Measurements from ENCODE around the gene FBXL20.
"Not testable (repeated sequence)": the region's sequence is repeated elsewhere in the genome, so short reads cannot be mapped to it uniquely, and the experiment has no call there.

The FBXL20 gene, protein sequence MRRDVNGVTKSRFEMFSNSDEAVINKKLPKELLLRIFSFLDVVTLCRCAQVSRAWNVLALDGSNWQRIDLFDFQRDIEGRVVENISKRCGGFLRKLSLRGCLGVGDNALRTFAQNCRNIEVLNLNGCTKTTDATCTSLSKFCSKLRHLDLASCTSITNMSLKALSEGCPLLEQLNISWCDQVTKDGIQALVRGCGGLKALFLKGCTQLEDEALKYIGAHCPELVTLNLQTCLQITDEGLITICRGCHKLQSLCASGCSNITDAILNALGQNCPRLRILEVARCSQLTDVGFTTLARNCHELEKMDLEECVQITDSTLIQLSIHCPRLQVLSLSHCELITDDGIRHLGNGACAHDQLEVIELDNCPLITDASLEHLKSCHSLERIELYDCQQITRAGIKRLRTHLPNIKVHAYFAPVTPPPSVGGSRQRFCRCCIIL

DNA sequence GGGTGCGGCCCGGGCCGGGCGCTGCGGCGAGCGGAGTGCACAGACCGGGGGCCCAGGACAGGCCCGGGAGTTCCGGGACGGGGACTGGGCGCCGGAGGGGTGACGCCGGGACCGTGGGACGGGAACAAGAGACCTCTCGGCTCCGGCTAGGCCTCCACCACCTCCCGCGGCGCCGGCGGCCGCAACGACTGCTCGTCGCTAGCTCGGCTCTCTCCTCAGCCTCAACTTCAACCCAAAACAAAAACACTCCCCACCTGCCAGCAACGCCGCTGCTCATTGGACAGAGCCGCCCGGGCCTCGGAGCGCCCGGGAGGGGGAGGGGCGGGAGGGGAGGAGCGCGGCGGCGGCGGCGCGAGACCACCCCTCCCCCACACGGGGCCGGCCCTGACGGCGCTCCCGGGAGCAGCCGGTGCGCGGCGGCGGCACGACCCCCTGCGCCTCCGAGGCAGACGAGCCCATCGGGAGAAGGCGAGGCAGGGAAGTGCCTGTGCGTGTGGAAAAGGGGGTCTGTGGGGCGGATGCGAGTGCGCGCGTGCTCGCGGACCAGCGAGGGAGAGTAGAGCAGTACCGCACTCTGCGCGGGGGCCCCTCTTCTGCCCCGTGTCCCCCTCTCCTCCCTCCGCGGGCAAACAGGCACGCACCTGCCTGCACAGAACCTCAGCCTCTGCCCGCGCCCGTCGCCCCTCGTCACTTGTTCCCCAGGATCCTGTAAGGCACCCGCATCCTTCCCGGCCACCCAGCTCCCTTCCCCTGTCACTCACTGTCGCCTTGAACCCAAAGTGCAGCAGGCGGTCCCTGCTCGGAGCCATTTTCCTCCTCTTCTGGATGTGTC, at the start of gene FBXL20:
FBXL20 (minus strand) TSS at position 215 of the 832 bp plus-strand sequence. CDS start 224 bp downstream, outside the sequence.
- in situ Hi-C loops (cut with HindIII; ENCODE audit: low pct_ligation_motif_present, low pct_unique_long_range_greater_than_20kb, low sequenced_read_pairs): no loop called here
- peak; percentile 94 for DNase-seq

DNA sequence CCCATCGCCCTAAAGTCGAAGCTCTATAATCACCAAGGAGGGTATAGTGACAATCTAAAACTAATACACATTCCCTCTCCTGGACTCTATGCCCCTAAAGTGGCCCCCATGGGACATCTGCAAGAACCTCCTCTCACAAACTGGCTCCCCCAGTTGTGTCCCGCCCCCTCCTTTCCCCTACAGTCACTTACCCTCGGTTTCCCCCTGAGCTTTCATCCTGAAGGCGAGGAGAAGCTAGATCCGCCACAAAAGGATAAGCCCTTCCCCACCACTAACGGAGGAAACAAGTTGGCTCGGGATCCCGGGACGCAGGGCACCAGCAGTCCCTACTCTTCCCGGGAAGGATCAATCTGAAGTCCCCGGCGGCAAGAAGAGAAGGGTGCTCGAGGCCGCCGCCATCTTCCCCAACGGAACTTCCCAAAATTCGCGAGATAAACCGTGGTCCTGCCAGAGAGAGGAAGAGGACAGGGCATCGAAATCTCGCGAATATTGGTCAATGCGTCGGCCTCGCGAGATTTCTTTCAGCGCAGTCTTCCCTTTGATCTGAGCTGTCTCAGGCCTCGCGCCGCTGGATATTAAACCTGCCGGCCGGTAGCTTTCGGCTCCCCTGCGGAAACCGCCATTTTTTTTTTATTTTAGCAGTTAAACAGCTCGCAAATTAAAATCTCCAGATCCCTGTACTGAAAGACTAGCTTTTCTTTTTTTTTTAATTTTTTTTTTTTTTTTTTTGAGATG, 49.6 kb upstream of the FBXL20 start, which contains the start of gene MED1:
MED1 (minus strand) TSS at position 417 of the 735 bp plus-strand sequence; CDS start at position 216, 201 bp downstream.
- in situ Hi-C loops (cut with HindIII; ENCODE audit: low pct_ligation_motif_present, low pct_unique_long_range_greater_than_20kb, low sequenced_read_pairs): no loop called here
- DNase-seq: peak; percentile 99

DNA sequence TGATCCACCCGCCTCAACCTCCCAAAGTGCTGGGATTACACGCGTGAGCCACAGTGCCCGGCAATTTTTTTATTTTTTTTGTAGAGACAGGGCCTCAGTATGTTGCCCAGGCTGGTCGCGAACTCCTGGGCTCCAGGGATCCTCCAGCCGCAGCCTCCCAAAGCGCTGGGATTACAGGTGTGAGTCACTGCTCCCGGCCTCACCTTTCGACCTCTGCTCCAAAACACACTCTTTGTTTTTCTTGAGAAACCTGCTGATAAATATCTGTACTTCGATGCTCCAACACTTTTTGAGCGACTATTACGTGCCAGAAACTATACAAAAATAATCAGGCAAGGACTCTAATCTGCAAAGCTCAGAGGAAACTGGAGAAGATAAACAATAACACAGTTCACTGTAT, 48.6 kb upstream of the FBXL20 start:
- no peak for DNase-seq
- in situ Hi-C loops (cut with HindIII; ENCODE audit: low pct_ligation_motif_present, low pct_unique_long_range_greater_than_20kb, low sequenced_read_pairs): no loop called here

DNA sequence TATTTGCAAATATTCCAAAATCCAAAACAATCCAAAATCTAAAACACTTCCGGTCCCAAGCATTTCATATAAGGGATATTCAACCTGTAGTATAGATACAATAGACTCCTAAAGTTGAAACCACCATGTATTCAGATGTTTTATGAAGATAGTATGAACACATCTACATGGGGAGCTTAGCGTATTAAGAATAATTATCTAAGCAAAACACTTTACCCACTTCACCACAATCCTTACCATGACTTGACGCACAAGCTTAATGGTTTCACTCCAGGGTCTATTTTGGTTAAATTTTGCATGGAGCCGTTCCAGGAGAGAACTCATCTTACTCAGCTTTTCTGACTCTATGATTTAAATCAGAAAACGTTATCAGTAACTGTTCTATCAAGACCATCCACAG, 46.1 kb upstream of the FBXL20 start:
- DNase-seq: no peak
- in situ Hi-C loops (cut with HindIII; ENCODE audit: low pct_ligation_motif_present, low pct_unique_long_range_greater_than_20kb, low sequenced_read_pairs): no loop called here

DNA sequence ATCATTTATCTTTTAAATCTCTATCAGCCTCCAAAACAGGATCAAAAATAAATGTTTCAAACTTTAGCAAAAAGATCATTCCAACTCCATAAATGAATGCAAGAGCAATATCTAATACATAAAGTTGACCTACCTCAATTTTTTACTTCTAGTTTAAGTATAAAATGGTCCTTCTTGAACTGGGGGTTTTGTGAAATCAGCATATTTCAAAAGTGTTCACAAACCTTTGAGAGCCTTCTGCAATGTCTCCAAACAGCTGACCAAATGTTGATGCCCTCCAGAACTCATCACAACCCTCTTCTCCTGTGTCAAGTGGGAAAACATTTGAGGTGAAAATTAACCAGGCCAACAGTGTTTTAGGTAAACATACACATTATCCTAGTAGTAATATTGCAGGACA, 41.9 kb upstream of the FBXL20 start:
- in situ Hi-C loops (cut with HindIII; ENCODE audit: low pct_ligation_motif_present, low pct_unique_long_range_greater_than_20kb, low sequenced_read_pairs): no loop called here
- DNase-seq: no peak

DNA sequence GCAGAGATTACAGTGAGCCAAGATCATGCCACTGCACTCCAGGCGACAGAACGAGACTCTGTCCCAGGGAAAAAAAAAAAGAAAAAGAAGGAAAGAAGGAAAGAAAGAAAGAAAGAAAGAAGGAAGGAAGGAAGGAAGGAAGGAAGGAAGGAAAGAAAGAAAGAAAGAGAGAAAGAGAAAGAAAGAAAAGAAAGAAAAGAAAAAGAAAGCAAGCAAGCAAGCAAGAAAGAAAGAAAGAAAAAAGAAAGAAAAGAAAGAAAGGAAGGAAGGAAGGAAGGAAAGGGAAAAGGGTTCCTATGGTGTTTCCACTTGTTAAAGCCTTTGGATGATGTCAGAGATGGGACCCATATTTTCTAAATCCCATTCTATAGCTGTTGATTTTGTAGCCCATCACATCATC, 38.4 kb upstream of the FBXL20 start:
- DNase-seq; in situ Hi-C loops (cut with HindIII; ENCODE audit: low pct_ligation_motif_present, low pct_unique_long_range_greater_than_20kb, low sequenced_read_pairs): not testable (repeated sequence)

DNA sequence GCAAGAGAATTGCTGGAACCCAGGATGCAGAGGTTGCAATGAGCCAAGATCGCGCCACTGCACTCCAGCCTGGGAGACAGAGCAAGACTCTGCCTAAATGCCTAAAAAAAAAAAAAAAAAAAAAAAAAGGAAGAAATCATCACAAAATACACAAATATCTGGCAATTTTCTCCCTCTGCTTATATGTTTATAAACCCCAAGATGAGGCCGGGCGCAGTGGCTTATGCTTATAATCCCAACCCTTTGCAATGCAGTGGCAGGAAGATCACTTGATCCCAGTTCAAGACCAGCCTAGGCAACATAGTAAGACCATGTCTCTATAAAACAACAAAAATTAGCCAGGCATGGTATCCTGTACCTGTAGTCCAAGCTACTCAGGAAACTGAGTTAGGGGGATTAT, 28.2 kb upstream of the FBXL20 start:
- no peak for DNase-seq
- in situ Hi-C loops (cut with HindIII; ENCODE audit: low pct_ligation_motif_present, low pct_unique_long_range_greater_than_20kb, low sequenced_read_pairs): no loop called here

DNA sequence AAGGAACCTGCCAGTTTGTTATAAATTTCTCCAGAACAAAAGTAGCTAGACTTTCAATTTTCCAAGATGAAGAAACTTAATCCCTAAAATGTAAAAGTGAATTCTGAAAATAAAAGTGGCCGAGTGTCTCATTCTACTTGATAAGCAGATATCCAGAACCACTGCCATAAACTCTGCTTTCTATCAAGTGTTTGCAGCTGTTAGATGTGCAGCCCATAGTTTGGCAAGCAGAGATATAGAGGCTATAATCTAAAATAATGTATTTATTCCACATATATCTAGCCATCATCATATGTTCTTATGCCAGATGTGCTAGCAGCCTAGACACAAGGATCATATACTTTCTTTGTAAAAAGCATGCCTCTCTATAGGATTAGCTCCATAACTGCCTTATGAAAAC, 14.7 kb upstream of the FBXL20 start:
- in situ Hi-C loops (cut with HindIII; ENCODE audit: low pct_ligation_motif_present, low pct_unique_long_range_greater_than_20kb, low sequenced_read_pairs): no loop called here
- no peak for DNase-seq

DNA sequence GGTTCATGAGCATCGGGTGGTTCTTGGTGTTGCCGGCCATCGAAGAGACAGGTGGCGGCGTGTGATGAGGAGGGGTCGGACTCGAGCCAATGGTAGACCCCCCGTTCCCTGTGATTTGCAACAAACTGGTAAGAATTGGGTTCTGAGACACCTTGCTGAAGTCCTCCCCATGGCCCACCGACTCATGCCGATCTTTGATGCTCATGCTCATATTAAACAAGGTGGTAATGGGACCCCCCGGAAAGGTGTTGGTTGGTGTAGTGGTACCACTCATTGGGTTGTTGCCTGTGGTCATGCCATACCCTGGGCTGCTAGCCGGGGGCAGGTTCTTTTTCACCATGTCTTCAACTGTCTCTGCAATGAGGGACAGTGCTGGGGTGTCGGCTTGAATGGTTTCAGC, 8.9 kb upstream of the FBXL20 start:
- DNase-seq: no peak
- in situ Hi-C loops (cut with HindIII; ENCODE audit: low pct_ligation_motif_present, low pct_unique_long_range_greater_than_20kb, low sequenced_read_pairs): no loop called here

DNA sequence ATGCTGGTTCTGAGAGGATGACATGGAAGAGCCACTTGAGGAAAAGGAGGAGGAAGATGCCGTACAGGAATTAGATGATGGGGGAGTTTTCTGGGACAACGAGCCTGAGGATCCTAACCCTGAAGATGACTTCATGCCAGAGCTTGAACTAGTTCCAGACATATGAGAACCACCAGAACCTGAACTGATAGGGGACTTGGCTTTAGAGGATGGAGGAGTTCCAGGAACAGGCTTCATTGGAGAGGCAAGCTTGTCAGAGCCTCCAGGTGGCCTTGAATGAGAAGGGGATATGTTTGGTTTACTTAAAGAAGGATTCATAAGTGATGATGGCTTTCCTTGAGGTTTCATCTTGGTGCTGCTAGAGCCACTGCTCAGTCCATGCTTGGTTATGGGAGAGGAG, 6.9 kb upstream of the FBXL20 start:
- in situ Hi-C loops (cut with HindIII; ENCODE audit: low pct_ligation_motif_present, low pct_unique_long_range_greater_than_20kb, low sequenced_read_pairs): no loop called here
- DNase-seq: no peak

DNA sequence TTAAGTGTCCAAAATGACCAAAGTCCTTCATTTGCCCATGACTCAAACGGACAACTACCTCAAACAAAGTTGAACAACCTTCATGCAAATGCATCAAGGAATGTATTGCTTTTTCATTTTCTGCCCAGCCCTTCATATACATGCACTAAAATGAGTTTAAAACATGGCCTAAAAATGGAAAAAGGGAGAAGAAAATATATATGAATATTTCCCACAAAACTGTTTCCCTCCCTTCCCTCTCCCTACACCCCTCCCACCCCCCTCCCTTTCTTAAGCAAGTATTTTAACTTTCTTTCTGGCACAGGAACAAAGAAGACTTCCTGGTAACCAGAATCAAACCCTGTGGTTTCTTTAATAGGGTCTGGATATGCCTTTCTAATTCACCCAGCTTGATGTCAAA, 5.5 kb upstream of the FBXL20 start:
- in situ Hi-C loops (cut with HindIII; ENCODE audit: low pct_ligation_motif_present, low pct_unique_long_range_greater_than_20kb, low sequenced_read_pairs): no loop called here
- no peak for DNase-seq

DNA sequence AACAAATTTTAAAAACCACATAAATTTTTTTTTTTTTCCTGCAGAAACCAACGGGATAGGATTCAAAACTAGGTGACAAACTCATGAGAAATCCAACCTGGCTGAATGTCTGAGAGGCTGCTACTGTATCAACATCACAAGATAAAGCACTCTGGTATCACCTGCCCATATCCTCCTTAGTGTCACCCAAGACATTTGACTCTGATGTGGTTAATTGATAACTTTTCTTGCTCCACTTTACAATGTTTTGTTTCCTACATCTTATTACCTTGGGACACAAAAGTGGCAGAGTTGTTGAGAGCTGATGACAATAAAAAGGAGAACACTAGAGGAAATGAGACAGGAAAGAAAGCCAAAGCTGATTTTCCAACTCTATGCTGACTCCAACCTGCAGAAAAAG, 4.0 kb upstream of the FBXL20 start:
- in situ Hi-C loops (cut with HindIII; ENCODE audit: low pct_ligation_motif_present, low pct_unique_long_range_greater_than_20kb, low sequenced_read_pairs): no loop called here
- no peak for DNase-seq

DNA sequence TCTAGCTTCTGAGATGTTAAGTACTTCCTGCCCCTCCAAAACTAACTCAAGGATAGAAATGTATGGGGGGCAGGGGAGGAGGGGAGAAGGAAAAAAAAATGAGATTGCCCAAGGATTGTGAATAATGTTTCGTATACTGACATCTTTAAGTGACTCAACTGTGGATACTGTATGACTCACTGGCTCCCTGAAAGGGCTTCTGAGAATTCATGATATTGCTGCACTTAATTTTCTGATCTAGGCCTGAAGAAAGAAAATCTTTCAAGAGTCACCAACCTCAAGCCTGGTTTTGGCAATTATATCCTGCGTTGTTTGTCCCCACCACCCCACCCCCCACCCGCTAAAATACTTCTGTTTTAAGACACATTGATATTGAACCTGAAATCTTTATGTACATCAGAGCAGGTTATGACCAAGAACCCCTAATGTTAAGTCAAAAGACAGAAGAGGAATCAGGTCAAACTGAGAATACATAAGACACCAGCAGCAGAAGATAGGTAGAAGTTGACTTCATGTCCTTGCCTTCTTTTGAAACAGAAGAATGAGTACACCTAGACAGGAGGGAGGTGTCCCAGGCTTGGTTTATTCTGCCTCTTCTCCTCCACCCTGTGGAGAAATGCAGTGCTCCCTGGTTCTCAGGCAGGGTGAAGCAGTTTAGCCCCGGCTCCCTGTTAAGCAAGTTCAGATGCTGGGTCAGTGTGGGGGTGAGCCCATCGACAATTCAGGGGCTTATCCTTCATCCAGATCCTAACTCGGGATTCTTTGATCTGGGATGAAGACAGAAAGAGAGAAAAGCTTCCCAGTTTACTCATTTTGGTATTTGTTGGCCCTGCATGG, 3.3 kb upstream of the FBXL20 start:
- DNase-seq: peak; percentile 78
- in situ Hi-C loops (cut with HindIII; ENCODE audit: low pct_ligation_motif_present, low pct_unique_long_range_greater_than_20kb, low sequenced_read_pairs): no loop called here

DNA sequence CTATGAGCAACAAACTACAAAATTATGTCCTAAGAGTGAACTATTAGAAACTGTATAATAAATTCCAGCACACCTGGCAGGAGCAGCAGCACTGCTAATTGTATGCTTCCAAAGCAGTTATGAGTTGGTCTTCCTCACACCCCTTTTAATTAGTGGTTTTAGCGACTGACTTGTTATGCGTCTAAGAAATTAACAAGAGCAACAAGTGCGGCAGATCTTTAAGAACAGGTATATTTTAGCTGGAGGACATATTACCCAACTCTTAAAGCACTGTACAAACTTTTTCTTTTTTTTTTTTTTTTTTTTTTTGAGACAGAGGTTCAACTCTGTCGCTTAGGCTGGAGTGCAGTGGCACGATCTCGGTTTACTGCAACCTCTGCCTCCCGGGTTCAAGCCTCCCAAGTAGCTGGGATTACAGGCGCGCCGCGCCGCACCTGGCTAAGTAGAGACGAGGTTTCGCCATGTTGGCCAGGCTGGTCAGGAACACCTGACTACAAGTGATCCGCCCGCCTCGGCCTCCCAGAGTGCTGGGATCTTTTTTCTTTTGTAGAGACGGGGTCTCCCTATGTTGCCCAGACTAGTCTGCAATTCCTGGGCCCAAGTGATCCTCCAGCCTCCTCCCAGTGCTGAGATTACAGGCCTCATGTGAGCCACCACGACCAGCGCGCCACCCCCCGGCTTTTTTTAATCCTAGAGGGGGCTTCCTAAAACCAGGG, 1.6 kb upstream of the FBXL20 start:
- in situ Hi-C loops (cut with HindIII; ENCODE audit: low pct_ligation_motif_present, low pct_unique_long_range_greater_than_20kb, low sequenced_read_pairs): no loop called here
- DNase-seq: no peak

DNA sequence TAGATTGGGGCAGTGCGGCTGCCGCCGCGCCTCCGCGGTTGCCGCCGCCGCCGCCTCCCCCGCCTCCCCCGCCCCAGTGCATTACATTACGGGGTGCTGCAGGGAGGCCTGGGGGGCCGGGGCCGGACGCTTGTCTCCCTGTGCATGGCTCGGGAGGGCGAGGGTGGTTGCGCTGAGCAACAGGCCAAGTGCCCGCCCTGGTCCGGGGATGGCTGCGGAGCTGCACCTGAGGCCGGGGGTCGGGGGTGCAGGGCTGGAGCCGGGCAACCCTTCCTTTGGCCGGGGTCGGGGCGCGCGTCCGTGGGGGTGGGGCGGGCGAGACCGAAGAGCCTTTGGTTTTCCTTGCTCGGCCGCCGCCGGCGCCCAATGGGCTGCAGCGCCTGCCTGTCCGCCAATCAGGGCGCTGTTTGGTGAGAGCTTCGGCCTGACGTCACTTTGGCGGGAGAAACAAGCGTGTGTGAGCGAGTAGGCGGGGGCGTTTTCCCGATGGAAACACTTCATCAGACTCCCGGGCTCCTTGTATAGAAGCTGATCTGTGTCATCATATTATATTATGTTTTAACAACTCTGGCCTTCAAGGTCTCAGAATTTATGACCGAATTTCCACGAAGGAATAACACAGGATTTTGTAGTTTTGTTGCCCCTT, 941 bp upstream of the FBXL20 start:
- DNase-seq: peak; percentile 96
- in situ Hi-C loops (cut with HindIII; ENCODE audit: low pct_ligation_motif_present, low pct_unique_long_range_greater_than_20kb, low sequenced_read_pairs): no loop called here

DNA sequence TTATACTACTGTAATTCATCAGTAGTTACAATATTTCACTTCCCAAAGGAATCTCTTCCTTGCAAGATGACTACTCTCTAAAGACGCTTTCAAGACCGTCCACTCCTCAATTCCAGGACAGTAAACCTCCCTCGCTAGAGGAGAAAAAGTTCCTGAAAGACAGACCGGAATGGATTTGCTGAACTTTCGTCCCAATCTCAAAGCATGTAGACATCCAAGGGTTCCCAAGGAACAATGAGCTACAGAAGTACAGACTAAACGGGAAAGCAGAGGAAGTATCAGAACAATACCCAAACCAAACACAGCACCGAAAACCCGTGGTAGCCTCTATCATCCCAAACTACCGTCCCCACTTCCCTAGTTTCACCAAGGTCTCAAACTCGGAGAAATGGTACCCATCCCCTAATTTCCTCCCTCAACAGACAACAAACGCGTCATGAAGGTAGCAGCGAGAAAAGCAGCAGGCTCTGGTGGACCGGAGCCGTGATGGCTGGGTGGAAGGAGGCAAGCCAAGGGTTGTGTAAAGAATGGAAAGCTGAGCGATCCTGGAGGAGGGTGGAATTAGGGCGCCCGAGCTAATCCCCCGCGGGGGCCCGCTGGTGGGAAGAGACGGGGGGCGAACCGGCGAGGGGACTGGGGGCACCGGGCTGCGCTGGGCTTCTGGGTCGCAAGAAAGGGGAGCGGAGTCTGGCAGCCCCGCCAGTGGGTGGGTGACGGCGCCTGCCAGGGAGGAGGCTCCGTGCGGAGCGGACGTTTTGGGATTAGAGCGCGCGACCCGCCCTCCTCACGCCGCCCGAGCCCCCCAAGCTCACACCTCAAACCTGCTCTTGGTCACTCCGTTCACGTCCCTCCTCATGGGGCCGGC, 647 bp downstream of the FBXL20 start:
- in situ Hi-C loops (cut with HindIII; ENCODE audit: low pct_ligation_motif_present, low pct_unique_long_range_greater_than_20kb, low sequenced_read_pairs): no loop called here
- DNase-seq: peak; percentile 25

Data from ACHN (cell line).